GM19193 (cell line): ENCODE data around the gene HOXA9.

Experiments
- POLR2A ChIP-seq: IDR thresholded peaks from 4 replicates; pipeline ENCODE4 v1.6.1; 2011; ENCODE audit not compliant: insufficient read depth, insufficient read length; ENCODE audit errors: extremely low read depth

The HOXA9 gene

DNA sequence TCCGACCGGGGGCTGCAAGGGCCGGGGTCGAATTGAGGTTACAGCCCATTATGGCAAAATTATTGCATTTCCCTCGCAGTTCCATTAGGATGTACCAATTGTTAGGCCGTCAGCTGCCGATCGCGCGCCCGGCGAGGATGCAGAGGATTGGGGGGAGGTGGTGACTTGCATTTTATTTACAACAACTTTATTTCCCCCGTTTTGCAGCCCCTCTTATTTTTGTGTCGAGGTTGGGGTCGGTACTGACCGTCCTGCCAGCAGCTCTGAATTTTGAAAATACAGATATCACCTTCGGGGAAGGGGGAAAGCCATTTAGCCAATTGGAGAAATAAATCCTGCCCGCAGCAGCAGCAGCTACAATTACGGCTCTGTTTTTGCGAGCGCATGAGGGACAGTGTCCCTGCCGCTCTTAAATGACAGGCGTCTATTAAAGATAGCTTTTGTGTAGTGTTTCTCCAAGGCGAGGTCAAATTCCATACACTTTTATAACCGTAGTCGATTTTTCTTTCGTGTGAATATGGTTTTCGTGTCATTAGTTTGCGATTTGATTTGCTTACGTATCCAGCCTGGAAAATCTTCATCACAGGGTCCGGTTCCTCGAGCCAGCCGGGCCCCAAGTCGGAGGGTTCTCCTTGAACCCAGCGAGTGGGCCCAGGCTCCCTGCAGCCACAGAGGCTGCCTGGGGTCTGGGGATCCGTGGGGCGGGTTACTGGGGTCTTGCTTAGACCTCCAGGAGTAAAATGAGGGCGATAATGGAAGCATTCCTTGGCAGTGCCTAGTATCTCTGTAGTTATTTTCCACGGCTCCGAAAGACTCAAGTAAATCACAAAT lies 21.2 kb downstream of the HOXA9 start:
- no peak for TF ChIP-seq POLR2A

DNA sequence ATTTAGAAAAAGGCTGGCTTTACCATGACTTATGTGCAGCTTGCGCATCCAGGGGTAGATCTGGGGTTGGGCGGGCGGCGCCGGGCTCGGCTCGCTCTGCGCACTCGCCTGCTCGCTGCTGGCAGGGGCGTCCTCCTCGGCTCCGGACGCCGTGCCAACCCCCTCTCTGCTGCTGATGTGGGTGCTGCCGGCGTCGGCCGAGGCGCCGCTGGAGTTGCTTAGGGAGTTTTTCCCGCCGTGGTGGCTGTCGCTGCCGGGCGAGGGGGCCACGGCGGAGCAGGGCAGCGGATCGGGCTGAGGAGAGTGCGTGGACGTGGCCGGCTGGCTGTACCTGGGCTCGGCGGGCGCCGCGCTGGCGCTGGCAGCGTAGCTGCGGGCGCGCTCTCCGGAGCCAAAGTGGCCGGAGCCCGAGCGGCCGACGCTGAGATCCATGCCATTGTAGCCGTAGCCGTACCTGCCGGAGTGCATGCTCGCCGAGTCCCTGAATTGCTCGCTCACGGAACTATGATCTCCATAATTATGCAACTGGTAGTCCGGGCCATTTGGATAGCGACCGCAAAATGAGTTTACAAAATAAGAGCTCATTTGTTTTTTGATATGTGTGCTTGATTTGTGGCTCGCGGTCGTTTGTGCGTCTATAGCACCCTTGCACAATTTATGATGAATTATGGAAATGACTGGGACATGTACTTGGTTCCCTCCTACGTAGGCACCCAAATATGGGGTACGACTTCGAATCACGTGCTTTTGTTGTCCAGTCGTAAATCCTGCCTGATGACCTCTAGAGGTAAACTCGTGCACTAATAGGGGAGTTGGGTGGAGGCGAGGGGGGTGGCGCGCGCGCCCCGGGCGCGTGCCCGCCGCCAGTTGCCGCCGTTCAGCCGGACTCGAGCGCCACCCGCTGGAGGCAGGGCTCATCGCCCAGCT lies 22.1 kb downstream of the HOXA9 start, which contains the start of gene HOXA5:
HOXA5 (minus strand) TSS at position 659 of the 927 bp plus-strand sequence; CDS start at position 585, 74 bp downstream.
- no peak for TF ChIP-seq POLR2A

DNA sequence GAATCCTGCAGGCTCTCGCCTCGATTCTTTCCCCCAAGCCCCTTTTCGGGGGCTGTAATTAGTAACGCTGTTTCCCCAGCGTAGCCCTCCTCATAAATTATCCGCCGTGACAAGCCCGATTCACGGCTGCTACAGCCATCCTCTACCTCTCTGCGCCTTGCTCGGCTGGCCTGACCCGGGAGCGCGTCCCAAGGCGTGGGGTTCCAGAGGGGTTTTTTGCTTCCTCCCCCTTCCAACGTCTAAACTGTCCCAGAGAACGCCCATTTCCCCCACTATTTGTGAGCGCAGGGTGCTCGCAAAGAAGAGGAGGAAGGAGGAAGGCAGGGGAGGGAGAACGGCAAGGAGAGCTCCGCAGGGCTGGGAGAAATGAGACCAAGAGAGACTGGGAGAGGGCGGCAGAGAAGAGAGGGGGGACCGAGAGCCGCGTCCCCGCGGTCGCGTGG lies 22.7 kb downstream of the HOXA9 start:
- no peak for TF ChIP-seq POLR2A

DNA sequence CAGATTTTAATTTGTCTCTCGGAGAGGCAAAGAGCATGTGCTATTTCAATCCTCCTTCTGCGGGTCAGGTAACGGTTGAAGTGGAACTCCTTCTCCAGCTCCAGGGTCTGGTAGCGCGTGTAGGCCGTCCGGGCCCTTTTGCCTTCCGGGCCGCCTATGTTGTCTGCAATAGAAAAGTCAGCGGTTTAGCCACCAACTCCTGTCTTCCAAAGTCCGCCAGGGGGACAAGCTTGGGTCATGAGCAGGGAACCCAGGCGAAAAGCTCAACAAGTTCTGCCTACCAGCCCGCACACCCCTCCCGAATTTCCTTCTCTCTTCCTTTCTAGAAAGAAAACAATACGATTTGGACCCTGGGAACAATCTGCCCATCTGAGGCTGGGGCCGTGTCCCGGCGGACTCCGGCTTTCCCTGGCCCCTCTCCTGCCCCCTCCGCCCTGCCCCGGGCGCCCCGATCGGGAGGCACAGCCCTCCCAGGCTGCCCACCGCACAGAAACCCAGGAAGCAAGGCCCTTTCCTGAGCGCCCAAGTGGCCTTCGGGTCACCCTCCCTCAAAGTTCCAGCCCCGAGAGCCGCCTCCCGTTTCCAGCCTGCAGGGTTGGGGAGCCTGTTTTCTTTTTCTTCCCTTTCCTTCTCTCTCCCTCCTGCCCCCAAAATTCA lies 23.3 kb downstream of the HOXA9 start:
- TF ChIP-seq POLR2A: no peak

DNA sequence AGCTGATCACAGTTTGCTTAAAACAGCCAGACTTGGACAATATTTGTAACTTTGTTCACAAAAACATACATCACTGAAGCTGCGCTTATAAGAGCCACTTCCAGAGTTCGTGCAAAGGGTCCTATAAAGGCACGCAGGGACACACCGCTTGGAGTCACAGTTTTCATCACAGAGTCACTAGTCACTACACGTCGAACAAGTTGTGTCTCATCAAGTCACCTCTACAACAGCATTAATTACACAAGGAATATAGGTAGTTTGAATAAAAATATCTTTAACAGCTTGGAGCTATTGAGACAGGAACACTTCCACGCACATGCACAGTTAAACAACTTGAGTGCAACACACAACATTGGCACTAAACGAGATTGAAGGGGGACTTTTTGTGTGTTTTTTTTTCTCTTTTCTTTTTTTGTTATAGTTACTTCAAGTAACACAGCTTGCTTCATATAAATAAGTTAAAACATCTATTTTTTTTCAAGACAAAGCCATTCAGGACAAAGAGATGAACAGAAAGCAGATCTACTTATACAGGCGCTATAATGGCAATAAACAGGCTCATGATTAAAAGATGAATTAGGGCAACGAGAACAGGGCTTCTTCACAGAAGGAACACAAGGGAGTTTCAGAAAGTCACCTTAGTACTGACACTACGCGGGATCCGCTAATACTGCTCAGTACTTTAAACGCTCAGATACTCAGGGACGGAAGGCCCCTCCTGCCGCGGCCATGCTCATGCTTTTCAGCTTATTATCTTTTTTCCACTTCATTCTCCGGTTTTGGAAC lies 24.0 kb downstream of the HOXA9 start:
- no peak for TF ChIP-seq POLR2A

- no peak for TF ChIP-seq POLR2A
Observed at GRCh38 chr7:27140126-27140857, 25.0 kb downstream of the HOXA9 start.

GRCh38 chr7:27139334-27140125 lies 25.8 kb downstream of the HOXA9 start:
- no peak for TF ChIP-seq POLR2A

DNA sequence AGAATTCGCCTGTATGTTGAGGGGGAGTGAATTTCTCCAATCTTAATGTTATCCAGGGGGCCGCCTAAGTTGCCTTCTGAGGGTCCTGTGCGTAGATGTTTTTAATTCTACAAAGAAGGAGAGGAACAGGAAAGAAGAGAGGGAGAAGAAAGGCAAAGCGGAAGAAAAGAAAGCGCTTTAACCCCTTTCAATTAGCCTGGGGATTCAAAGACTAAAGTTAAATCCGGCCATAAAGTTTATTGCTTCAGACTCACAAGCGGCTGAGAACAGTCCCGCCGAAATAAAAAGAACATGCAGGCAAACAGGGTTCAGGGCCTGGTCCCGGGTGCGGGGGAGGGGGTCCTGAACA lies 26.4 kb downstream of the HOXA9 start:
- no peak for TF ChIP-seq POLR2A

GRCh38 chr7:27138472-27138871 lies 26.9 kb downstream of the HOXA9 start:
- TF ChIP-seq POLR2A: no peak

DNA sequence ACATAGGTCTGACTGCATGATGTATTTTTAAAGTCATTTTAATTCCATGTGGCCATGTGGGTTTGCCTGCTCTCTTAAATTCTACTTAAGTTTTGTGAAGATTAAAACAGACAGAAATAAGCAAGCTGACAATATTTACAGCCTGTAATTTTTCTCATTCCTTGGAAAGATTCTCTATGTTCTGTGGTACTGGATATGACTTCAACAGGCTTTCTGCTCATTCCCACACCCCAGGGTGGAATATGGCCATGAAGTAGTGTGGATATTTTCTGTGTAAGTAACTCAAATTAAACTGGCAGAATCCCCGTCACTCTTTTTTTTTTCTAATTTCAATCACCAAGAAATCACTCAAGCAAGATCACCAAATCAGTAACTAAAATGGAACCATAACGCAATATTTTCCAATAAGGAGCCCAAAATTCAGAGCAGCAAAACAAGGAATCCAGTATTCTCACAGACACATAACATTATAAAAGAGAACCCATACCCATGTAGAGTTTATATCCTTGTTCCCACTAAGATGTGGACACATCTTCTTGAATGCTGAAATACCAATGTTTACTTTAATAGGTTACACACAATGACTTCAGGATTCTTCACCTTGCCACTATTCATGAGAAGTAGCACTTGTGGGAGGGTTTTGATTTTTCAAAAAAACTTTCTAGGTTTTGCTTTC lies 27.6 kb downstream of the HOXA9 start:
- TF ChIP-seq POLR2A: no peak

DNA sequence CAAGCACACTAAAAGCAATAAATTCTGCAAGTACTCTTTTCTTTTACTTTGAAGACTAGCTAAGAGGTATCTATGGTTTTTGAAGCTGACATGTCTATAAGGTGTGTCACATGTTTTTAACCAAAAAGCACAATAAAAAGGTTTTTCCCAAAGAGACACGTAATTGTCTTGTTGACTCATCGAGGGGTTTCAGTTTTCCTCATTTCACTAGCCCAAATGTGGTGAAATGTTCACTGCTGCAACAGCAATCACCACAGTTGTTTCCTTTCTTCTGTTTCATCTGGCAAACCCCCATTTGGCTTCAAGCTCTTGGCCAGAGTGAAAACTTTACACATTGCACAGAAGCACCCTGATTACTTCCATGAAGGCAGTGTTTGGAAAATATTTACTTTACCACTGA lies 30.9 kb downstream of the HOXA9 start:
- no peak for TF ChIP-seq POLR2A

DNA sequence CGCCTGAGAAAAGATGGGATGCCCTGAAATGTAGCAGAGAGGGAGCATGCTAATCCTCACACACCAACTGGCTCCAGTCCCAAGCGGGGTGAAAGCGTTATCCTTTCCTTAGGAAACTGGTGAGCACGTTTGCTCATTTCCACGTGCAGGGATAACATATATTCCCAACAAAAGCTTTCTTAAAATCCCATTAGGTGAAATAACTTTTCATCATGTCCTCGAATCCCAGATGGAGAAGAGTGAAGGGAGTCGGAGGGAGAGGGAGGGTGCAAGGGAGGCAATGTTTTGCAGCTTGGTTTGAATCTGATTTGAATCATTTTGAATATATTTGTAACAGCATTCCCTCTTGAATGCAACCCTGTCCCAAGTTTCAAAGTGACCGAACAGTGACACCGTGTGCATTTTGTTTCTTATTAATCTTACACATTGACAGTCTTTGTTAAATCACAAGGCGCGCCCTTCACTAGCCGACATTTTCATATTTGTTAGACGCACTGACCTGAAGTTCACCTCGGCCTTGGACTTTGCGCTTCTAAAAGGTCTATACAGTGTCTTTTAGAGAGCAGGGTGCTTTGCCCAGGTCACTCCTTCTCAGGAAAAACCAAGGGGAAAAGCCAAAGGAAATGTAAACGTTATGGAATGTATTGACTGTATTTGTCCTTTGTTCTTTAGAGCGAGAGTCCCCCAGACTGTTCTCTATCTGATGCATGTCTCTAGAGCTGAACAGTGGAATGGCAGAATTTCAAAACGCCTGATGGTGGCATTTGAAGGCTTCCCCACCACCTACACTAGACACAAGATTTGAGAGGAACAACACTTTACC lies 31.7 kb downstream of the HOXA9 start:
- TF ChIP-seq POLR2A: no peak

GRCh38 chr7:27132978-27133377 lies 32.4 kb downstream of the HOXA9 start:
- TF ChIP-seq POLR2A: no peak
